Fibroblast of skin of right quadriceps (primary cell): ENCODE measurements around the gene S1PR3.

ENCODE experiments used
- DNase-seq: peaks from one replicate; pipeline ENCODE4 v3.0.0-alpha.2; 2013

S1PR3 gene

GRCh38 chr9:88969646-88970373 lies 21.5 kb upstream of the S1PR3 start:
- no peak for DNase-seq

GRCh38 chr9:88971131-88971960 lies 19.9 kb upstream of the S1PR3 start:
- no peak for DNase-seq

- no peak for DNase-seq
Observed at GRCh38 chr9:88972401-88972800, 18.9 kb upstream of the S1PR3 start.

GRCh38 chr9:88973281-88974045 lies 17.8 kb upstream of the S1PR3 start:
- DNase-seq: no peak

GRCh38 chr9:88974641-88975040 lies 16.6 kb upstream of the S1PR3 start:
- no peak for DNase-seq

- no peak for DNase-seq
Observed at GRCh38 chr9:88975966-88976889, 15.0 kb upstream of the S1PR3 start.

GRCh38 chr9:88976890-88977257 lies 14.4 kb upstream of the S1PR3 start:
- DNase-seq: no peak

- DNase-seq: no peak
Observed at GRCh38 chr9:88978034-88978433, 13.2 kb upstream of the S1PR3 start.

GRCh38 chr9:88979021-88979420 lies 12.2 kb upstream of the S1PR3 start:
- no peak for DNase-seq

GRCh38 chr9:88979791-88980190 lies 11.5 kb upstream of the S1PR3 start:
- no peak for DNase-seq

GRCh38 chr9:88980740-88981203 lies 10.5 kb upstream of the S1PR3 start:
- peak; percentile 90 for DNase-seq

GRCh38 chr9:88983865-88984542 lies 7.3 kb upstream of the S1PR3 start:
- DNase-seq: no peak

- no peak for DNase-seq
Observed at GRCh38 chr9:88984543-88984883, 6.8 kb upstream of the S1PR3 start.

- DNase-seq: no peak
Observed at GRCh38 chr9:88985616-88986015, 5.7 kb upstream of the S1PR3 start.

GRCh38 chr9:88986776-88987175 lies 4.5 kb upstream of the S1PR3 start:
- no peak for DNase-seq

GRCh38 chr9:88987661-88988060 lies 3.6 kb upstream of the S1PR3 start:
- DNase-seq: no peak

- peak; percentile 68 for DNase-seq
Observed at GRCh38 chr9:88988796-88989641, 2.2 kb upstream of the S1PR3 start.

- DNase-seq: no peak
Observed at GRCh38 chr9:88990041-88990728, 1.1 kb upstream of the S1PR3 start.

- no peak for DNase-seq
Observed at GRCh38 chr9:88990729-88991065, 571 bp upstream of the S1PR3 start.

- DNase-seq: no peak
Observed at GRCh38 chr9:88992556-88992955, 1.3 kb downstream of the S1PR3 start.
